Mesenchymal stem cell (in vitro differentiated cells and primary cell): ENCODE results near the gene MACO1.

ENCODE experiments used
- DNase-seq: peaks from one replicate; pipeline ENCODE4 v3.0.0-alpha.2; 2013
- H2AFZ ChIP-seq: one replicate; pipeline ENCODE4 v1.6.1; 2013; ENCODE audit warnings: low read depth, mild to moderate bottlenecking, control low read depth, inconsistent platforms, low read length, moderate library complexity
- H2AK5ac ChIP-seq: 2 replicates; pipeline ENCODE4 v1.6.1; 2013; ENCODE audit warnings: low read length, moderate library complexity, mild to moderate bottlenecking, inconsistent platforms; ENCODE audit not compliant: severe bottlenecking
- H2BK120ac ChIP-seq: one replicate; pipeline ENCODE4 v1.6.1; 2013; ENCODE audit warnings: low read depth, mild to moderate bottlenecking, inconsistent platforms, low read length, moderate library complexity
- H2BK12ac ChIP-seq, 2 experiments: one replicate each; pipeline ENCODE4 v1.6.1; 2013; ENCODE audit warnings: inconsistent platforms in 2 of 2, low read length in 2 of 2, mild to moderate bottlenecking in 2 of 2, moderate library complexity in 2 of 2, control low read depth in 1 of 2
- H2BK15ac ChIP-seq: one replicate; pipeline ENCODE4 v1.6.1; 2013; ENCODE audit warnings: mild to moderate bottlenecking, low read depth, inconsistent platforms; ENCODE audit not compliant: poor library complexity, severe bottlenecking
- H2BK5ac ChIP-seq: 2 replicates; pipeline ENCODE4 v1.6.1; 2013; ENCODE audit warnings: low read depth, mild to moderate bottlenecking, low read length, control low read depth, inconsistent platforms; ENCODE audit not compliant: poor library complexity, severe bottlenecking
- H3K14ac ChIP-seq, 2 experiments: one replicate each; pipeline ENCODE4 v1.6.1; 2013; ENCODE audit warnings: inconsistent platforms in 2 of 2, low read length in 2 of 2, control low read depth in 1 of 2, mild to moderate bottlenecking in 1 of 2, moderate library complexity in 1 of 2
- H3K18ac ChIP-seq, 2 experiments: one replicate each; pipeline ENCODE4 v1.6.1; 2013; ENCODE audit warnings: inconsistent platforms in 2 of 2, low read length in 2 of 2, control low read depth in 1 of 2, low read depth in 1 of 2, mild to moderate bottlenecking in 1 of 2
- H3K23ac ChIP-seq, 2 experiments: one replicate each; pipeline ENCODE4 v1.6.1; 2013; ENCODE audit warnings: inconsistent platforms in 2 of 2, low read length in 2 of 2, mild to moderate bottlenecking in 2 of 2, moderate library complexity in 2 of 2, control low read depth in 1 of 2
- H3K27ac ChIP-seq: 2 replicates; pipeline ENCODE4 v1.5.1; 2013; ENCODE audit warnings: mild to moderate bottlenecking, moderate library complexity, low read length, control low read depth, inconsistent platforms; ENCODE audit not compliant: poor library complexity, severe bottlenecking
- H3K27me3 ChIP-seq, 2 experiments: 2 replicates each; pipeline versions ENCODE4 v1.6.1 to v1.7.0; 2013; ENCODE audit warnings: low read length in 2 of 2, mild to moderate bottlenecking in 2 of 2, moderate library complexity in 2 of 2, control low read depth in 1 of 2, inconsistent platforms in 1 of 2; ENCODE audit not compliant: control insufficient read depth in 1 of 2, insufficient read depth in 1 of 2
- H3K36me3 ChIP-seq, 2 experiments: 2 replicates each; pipeline versions ENCODE4 v1.6.1 to v1.7.0; 2013; ENCODE audit warnings: low read length in 2 of 2, control low read depth in 1 of 2, inconsistent platforms in 1 of 2, low read depth in 1 of 2, mild to moderate bottlenecking in 1 of 2; ENCODE audit not compliant: insufficient read depth in 2 of 2, control insufficient read depth in 1 of 2
- H3K4ac ChIP-seq, 2 experiments: one replicate each; pipeline ENCODE4 v1.6.1; 2013; ENCODE audit warnings: inconsistent platforms in 2 of 2, low read length in 2 of 2, mild to moderate bottlenecking in 2 of 2, moderate library complexity in 2 of 2, control low read depth in 1 of 2, low read depth in 1 of 2
- H3K4me1 ChIP-seq: 2 replicates; pipeline ENCODE4 v1.6.1; 2013; ENCODE audit warnings: low read depth, low read length, control low read depth; ENCODE audit not compliant: control insufficient read depth, insufficient read depth
- H3K4me2 ChIP-seq: 2 replicates; pipeline ENCODE4 v1.6.1; 2013; ENCODE audit warnings: low read length, mild to moderate bottlenecking, inconsistent platforms; ENCODE audit not compliant: poor library complexity, severe bottlenecking
- H3K4me3 ChIP-seq, 2 experiments: 2 replicates each; pipeline versions ENCODE4 v1.5.1 to v1.7.0; 2013; ENCODE audit warnings: low read length in 2 of 2, mild to moderate bottlenecking in 2 of 2, control low read depth in 1 of 2, low read depth in 1 of 2; ENCODE audit not compliant: insufficient read depth in 1 of 2
- H3K79me1 ChIP-seq: replicated peaks from 2 replicates; pipeline ENCODE4 v1.6.1; 2013; ENCODE audit warnings: mild to moderate bottlenecking, control low read depth, low read length, inconsistent platforms; ENCODE audit not compliant: poor library complexity, severe bottlenecking
- H3K9ac ChIP-seq: 2 replicates; pipeline ENCODE4 v1.7.0; 2013; ENCODE audit warnings: mild to moderate bottlenecking, low read length, moderate library complexity
- H3K9me3 ChIP-seq: 2 replicates; pipeline ENCODE4 v1.7.0; 2013; ENCODE audit warnings: mild to moderate bottlenecking, low read length; ENCODE audit not compliant: control insufficient read depth
- H4K8ac ChIP-seq: one replicate; pipeline ENCODE4 v1.6.1; 2013; ENCODE audit warnings: inconsistent platforms, mild to moderate bottlenecking, low read length, moderate library complexity
- H4K91ac ChIP-seq: one replicate; pipeline ENCODE4 v1.6.1; 2013; ENCODE audit warnings: mild to moderate bottlenecking, low read length, inconsistent platforms
- WGBS: methylation state at CpG from one replicate; pipeline ENCODE4 v1.1.7; 2013; ENCODE audit warnings: mixed read lengths; 5-methylcytosine and 5-hydroxymethylcytosine counted together

The MACO1 gene

GRCh38 chr1:25476186-25477097 lies 45.7 kb downstream of the MACO1 start:
- Histone ChIP-seq H3K36me3 (peaks cover 0 to 2% of the 10 kb centered on the region in 2 experiments), H3K14ac (no peak overlapping the region), H3K9ac (no peak overlapping the region), H2BK5ac (no peak overlapping the region), H2AFZ (no peak overlapping the region), H3K27ac (no peak overlapping the region), H3K18ac (no peak overlapping the region), H3K4ac (no peak overlapping the region), H3K4me1 (peaks cover 4% of the 10 kb centered on the region), H2BK15ac (no peak overlapping the region), H4K91ac (no peak overlapping the region), H2BK120ac (no peak overlapping the region), H3K23ac (no peak overlapping the region), H2BK12ac (no peak overlapping the region), H4K8ac (no peak overlapping the region), H3K4me3 (no peak overlapping the region), H3K79me1 (peaks cover 30% of the 10 kb centered on the region), H3K4me2 (no peak overlapping the region), H3K9me3 (no peaks in the 10 kb centered on the region), H2AK5ac (no peak overlapping the region), H3K27me3 (no peaks in the 10 kb centered on the region)
- no peak for DNase-seq
- no CpG with 5 or more reads among the region's 2 CpGs for WGBS

GRCh38 chr1:25477448-25478034 lies 46.8 kb downstream of the MACO1 start:
- peak overlapping the region; percentile 23 for H3K27ac ChIP-seq

GRCh38 chr1:25478633-25479032 lies 47.9 kb downstream of the MACO1 start:
- H3K14ac ChIP-seq, result no peak overlapping the region
- H3K9ac ChIP-seq, result no peak overlapping the region
- no peak overlapping the region for H3K4ac ChIP-seq
- no peak overlapping the region for H4K91ac ChIP-seq
- no peak overlapping the region for H2AK5ac ChIP-seq
- H2AFZ ChIP-seq, result no peak overlapping the region
- no peak overlapping the region for H2BK120ac ChIP-seq
- H3K27ac ChIP-seq, result no peak overlapping the region
- peaks cover 3% of the 10 kb centered on the region for H3K4me1 ChIP-seq
- H3K27me3 ChIP-seq, result no peaks in the 10 kb centered on the region
- H2BK15ac ChIP-seq, result no peak overlapping the region
- H3K23ac ChIP-seq, result no peak overlapping the region
- peaks cover 31% of the 10 kb centered on the region for H3K79me1 ChIP-seq
- no peaks in the 10 kb centered on the region for H3K9me3 ChIP-seq
- DNase-seq, result no peak
- peaks cover 3 to 6% of the 10 kb centered on the region in 2 experiments for H3K36me3 ChIP-seq
- no peak overlapping the region for H3K18ac ChIP-seq
- no peak overlapping the region for H2BK5ac ChIP-seq
- no peak overlapping the region for H2BK12ac ChIP-seq
- H3K4me2 ChIP-seq, result no peak overlapping the region
- no peak overlapping the region for H3K4me3 ChIP-seq
- H4K8ac ChIP-seq, result no peak overlapping the region

More at GRCh38 chr1:25477448-25478034, 46.8 kb downstream of the MACO1 start:
- Histone ChIP-seq H2BK5ac (no peak overlapping the region), H3K4ac (no peak overlapping the region), H2AK5ac (no peak overlapping the region), H3K4me1 (peaks cover 3% of the 10 kb centered on the region), H2BK12ac (no peak overlapping the region), H3K18ac (no peak overlapping the region), H3K4me2 (no peak overlapping the region), H3K23ac (no peak overlapping the region), H3K79me1 (peaks cover 29% of the 10 kb centered on the region), H3K36me3 (peaks cover 0 to 2% of the 10 kb centered on the region in 2 experiments), H3K9ac (no peak overlapping the region), H2AFZ (no peak overlapping the region), H3K14ac (no peak overlapping the region), H4K8ac (no peak overlapping the region), H3K27me3 (no peaks in the 10 kb centered on the region), H3K9me3 (no peaks in the 10 kb centered on the region), H2BK15ac (no peak overlapping the region), H4K91ac (no peak overlapping the region), H3K4me3 (no peak overlapping the region), H2BK120ac (no peak overlapping the region)
- DNase-seq, result no peak
- 100% methylated on average over 1 of the region's 1 CpG for WGBS

GRCh38 chr1:25481625-25482024 lies 50.9 kb downstream of the MACO1 start:
- Histone ChIP-seq H2AFZ (no peak overlapping the region), H2BK5ac (no peak overlapping the region), H3K4me3 (no peak overlapping the region), H3K9me3 (no peaks in the 10 kb centered on the region), H4K91ac (no peak overlapping the region), H3K4ac (no peak overlapping the region), H3K36me3 (peaks cover 9 to 29% of the 10 kb centered on the region in 2 experiments), H4K8ac (no peak overlapping the region), H3K23ac (no peak overlapping the region), H2BK120ac (no peak overlapping the region), H3K14ac (no peak overlapping the region), H3K9ac (no peak overlapping the region), H3K79me1 (peaks cover 24% of the 10 kb centered on the region), H3K4me1 (peaks cover 3% of the 10 kb centered on the region), H2AK5ac (no peak overlapping the region), H3K27ac (no peak overlapping the region), H2BK15ac (no peak overlapping the region), H3K18ac (no peak overlapping the region), H3K4me2 (no peak overlapping the region), H3K27me3 (no peaks in the 10 kb centered on the region), H2BK12ac (no peak overlapping the region)
- WGBS, result 94% methylated on average over 5 of the region's 5 CpGs
- no peak for DNase-seq
